ENCODE results near the gene GGT6.

The GGT6 gene

DNA sequence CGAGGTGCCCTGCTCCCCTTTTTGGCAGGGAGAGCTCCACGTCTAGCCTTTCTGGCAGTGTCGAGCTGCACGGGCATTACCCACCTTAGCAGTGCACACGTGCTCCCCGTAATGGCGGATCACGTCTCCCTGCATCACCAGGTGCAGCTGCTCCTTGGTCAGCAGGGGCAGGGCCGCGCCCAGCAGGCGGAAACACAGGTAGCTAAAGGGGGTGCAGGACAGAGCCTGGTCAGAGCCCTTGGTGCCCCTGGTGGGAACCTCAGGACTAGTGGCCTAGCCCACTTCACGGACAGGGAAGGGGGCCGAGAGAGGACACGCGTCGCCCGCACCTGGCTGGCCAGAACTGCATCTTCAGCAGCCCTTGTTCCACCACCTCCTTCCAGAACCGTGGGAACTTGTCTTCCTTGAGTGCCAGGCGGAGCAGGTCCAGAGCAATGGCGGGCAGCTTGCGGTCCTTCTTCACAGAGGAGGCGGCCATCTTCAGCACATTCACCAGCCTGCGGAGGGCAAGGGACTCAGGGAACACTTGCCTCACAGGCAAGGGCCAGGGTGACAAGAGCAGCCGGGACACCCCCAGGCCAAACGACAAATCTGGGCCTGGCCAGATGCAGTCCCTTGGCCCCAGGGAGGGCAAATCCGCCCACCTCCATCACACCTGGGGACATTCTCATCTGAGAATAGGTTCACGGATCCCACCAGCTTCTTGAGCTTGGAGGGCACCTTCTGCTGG lies 8.4 kb downstream of the GGT6 start:
- no peak for DNase-seq (ENCODE audit: low read depth in 2 of 2)

DNA sequence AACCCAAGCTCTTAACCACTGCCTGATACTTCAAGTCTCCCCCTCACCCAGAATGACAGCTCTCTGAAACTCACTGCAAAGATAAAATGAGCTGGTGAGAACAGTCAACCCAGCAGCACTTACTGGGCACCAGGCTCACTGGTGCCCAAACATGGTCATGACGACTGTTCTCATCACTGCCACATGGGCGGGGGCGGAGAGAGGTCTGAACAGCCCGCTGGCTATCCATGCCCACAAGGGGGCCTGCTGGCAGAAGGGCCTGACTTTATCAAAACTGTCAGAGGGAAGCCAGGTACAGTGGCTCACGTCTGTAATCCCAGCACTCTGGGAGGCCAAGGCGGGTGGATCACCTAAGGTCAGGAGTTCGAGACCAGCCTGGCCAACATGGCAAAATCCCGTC lies 9.2 kb downstream of the GGT6 start:
- DNase-seq (ENCODE audit: low read depth in 2 of 2) = no peak

DNA sequence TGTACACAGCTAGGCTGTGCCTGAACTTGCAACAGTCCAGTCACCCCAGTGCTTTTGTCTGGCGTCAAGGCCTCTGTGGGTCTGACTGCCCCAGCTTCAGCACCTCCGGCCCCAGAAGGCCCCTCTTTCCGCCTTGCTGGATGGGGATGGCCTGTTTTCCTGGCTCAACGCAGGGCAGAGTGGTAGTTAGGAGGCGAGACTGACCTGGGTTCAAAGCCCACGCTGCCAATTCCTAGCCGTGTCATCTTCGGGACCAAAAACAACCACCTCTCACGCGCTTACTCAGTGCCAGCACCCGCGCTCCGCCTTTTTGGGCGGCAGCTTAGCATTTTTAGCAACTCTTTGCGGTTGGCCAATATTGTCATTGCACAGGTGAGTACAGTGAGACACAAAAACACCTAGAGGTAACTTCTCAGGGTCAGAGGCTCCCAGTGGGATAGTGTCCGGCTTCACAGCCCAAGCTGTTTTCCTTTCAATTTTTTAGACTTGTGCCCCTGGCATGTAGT lies 9.8 kb downstream of the GGT6 start:
- no peak for DNase-seq (ENCODE audit: low read depth in 2 of 2)

DNA sequence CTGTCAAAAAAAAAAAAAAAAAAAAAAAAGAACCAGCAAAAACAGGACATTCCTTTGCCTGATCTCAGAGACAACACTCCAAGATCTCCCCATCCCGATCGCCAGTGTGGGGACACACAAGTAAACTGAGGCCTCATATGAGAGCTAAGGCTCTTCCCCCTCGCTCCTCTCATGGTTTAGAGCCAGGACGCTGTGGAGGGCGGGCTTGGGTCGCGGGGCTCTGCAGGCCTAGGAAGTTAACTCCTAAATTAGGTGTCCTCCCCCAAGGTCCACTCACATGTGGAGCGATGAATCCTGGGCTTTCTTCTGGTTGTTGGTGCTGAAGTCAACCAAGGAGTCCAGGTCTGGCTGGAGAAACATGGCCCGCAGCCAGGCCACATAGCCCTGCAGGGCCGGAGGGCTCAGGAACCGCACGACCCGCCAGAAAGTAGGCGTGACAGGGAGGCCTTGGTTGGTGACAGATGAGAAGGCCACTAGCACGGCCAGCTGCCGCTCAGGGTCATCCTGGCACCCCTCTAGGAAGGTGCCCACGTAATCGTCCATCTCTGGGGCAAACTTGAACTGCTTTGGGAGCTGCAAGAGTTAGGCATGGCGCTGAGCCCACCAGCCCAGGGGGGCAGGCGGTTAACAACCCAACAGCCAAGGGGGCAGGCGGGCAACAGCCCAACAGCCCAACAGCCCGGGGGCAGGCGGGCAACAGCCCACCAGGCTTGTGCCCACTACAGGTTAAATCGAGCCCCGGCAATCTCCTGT lies 10.4 kb downstream of the GGT6 start:
- DNase-seq (ENCODE audit: low read depth in 2 of 2) = no peak

DNA sequence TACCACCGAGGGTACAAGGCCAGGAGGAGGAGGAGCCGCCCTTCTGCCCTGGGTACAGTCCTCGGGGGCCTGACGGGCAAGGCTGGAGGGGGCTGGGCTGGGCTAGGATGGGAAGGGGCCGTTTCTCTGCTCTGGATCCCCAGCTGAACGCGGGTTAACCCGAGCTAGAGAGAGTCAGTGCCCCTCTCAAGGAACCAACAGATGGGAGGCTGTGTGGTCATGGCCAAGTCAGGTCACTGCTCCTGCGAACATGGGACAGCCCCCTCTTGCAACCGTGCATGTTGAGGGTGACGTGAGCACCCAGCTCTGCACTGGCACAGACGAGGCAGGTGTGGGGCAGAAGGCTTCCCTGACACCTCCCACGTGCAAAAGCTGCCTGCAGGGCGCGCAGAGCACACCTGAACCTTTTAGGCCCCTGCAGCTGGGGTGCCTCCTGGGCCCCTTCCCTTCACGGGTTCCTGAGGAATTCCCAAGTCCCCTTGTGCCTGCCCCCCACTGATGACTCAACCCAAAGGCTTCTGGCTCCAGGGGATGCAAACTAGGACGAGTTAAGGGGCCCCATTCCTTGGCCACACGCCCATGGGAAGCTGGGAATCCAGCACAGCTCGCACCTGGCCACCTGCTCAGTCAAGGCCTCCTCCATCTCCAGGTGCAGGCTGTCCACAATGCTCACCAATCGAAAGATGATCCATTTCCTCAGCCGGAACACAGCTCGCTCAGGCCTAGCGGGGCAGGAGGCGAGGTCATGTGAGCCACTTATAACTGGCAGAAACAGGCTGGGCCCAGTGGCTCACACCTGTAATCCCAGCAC lies 11.5 kb downstream of the GGT6 start:
- DNase-seq (ENCODE audit: low read depth in 2 of 2) = no peak

DNA sequence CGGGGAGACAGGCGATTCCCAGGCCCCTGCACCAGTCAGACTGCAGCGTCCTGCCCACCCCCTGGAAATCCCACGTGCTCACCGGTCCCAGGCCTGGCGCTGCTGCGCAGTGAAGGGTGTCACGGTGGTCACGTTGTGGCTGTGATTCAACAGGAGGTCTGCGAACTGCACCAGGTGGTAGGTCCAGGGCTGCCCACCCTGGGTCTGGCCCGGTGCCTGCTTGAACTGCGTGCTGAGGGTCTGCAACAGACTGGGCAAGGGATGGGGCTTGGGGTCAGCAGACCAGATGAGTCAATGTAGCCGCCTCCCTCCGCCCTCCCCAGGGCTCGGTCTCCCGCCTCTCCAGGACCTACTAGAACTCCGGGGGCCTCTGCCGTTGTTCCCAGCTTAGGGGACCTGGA lies 12.3 kb downstream of the GGT6 start:
- DNase-seq (ENCODE audit: low read depth in 2 of 2) = no peak

DNA sequence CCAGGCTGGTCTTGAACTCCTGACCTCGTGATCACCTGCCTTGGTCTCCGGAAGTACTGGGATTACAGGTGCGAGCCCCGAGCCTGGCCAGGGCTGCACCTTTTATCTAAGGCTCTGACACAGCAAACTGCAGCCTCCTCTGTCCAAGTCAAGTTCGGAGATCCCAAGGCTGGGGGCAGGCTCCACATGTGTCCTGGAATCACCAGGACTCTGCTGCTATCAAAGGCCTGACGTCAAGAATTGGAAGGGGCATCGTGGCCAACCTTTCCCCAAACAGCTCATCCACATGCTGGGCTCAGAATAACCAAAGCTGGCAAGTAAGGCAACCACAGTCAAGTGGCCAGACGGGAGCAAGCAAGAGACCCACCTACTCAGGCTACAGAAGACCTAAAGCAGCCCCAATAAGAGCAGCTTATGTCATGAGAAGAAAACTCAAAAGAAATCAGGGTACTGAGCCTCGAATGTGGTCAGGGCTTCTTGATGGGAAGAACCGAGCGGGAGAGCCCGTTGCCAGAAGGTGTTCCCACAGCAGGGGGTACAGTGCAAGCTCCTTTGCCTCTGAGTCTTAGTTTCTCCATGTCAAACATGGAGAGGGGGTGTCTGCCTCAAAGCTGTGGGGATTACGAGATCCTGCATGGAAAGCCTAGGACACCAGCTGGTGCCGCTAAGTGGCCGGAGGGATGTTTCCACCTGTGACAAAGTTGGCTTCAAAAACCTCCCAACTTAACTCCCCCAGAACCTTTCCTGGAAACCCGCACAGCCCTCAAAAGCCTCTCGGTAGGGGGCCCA lies 13.1 kb downstream of the GGT6 start:
- DNase-seq (ENCODE audit: low read depth in 2 of 2) = no peak

DNA sequence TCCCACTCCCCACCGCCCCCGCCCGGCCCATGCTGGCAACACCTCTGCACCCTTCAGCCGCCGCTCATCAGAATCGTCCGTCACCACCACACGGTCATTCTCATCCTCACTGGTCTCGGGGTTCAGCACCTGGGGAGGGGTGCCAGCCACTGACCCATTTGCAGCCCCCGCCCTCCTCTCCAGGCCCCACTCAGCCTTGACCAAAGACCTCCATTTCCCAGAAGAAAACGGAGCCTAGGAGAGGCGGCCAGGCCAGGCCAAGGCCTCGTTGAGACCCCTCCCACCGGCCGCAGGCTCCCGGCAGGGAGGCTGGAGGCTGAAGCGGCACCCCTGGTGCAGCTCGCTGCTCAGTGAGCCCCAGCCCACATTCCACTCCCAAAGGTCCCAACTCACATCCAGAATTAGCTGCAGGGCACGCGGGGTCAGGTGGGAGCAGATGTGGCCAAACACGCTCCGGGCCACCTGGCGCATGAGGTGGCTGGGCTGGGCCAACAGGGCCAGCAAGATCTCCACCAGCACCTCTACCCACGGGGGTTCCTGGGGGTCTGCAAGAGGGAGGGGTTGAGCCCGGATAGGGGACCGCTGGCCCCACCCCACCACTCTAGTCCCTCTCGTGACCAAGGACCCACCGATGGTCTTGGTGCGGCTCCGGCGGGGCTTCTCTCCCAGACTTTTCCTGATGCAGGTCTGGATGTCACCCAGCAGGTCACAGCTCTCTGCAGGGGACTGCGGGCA lies 15.0 kb downstream of the GGT6 start:
- no peak for DNase-seq (ENCODE audit: low read depth in 2 of 2)

DNA sequence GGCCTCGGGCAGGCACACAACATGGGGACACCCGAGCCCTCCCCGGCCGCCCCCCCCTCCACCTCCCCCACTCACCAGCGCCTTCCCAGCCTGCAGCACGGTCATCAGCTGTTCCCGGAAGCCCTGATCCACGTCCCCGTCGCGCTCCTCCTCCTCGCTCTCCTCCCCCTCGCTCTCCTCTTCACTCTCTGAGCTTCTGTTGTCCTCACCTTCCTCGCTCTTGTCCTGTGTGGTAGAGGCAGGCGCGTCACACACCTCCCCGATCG lies 15.5 kb downstream of the GGT6 start:
- no peak for DNase-seq (ENCODE audit: low read depth in 2 of 2)

DNA sequence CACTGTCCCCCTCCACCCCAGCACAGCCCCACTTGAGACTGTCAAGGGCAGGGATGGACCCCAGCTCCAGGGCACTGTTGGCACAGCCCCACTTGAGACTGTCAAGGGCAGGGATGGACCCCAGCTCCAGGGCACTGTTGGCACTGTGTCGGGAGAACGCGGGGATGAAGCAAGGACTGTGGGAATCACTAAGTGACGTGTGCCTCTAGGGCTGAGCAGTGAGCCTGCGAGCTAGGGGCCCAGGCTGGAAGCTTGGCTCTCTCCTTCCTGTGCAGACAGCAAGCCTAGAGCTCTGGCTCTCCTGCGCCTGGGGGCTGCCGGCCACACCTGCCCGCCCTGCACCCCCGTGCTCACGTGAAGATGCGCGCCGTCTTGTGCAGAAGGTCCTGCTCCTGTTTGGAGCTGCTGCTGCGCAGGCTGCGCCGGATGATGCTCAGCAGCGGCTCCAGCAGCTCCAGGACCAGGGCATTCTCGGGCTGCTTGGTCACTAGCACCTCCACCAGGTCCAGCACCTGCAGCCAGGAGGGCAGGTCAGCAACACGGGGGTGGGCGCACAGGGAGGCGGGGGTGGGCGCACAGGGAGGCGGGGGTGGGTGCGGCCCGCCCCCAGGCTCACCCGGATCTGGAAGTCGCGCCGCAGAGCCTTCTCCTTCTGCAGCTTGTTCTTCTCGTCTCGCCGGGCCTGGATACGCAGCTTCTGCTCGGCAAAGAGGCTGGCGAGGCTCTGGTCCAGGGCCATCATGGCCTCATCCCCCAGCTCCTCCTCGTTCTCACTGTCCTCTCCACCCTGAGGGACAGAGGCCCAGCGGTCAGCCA lies 16.0 kb downstream of the GGT6 start:
- DNase-seq (ENCODE audit: low read depth in 2 of 2) = no peak

DNA sequence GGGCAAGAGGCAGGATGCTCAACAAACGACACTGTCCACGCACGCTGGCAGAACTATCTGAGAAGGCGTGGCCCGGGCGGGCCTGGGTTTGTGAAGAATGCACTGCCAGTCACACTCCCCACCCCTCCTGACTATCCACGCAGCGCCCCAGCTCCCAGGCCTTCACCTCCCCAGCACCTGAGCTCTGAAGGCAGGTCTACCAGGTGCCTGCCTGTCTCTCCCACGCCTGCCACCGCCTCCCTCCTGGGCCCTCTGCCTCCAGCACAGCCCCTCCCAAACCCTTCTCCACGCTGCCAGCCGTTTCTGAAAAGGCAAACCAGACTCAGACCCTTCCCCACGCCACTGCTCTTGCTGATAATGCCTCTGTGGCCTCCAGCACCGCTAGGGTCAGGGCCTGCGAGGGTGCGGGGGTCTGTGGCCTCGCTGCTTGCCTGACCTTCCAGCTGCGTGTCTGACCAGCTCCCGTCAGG lies 16.8 kb downstream of the GGT6 start:
- no peak for DNase-seq (ENCODE audit: low read depth in 2 of 2)

DNA sequence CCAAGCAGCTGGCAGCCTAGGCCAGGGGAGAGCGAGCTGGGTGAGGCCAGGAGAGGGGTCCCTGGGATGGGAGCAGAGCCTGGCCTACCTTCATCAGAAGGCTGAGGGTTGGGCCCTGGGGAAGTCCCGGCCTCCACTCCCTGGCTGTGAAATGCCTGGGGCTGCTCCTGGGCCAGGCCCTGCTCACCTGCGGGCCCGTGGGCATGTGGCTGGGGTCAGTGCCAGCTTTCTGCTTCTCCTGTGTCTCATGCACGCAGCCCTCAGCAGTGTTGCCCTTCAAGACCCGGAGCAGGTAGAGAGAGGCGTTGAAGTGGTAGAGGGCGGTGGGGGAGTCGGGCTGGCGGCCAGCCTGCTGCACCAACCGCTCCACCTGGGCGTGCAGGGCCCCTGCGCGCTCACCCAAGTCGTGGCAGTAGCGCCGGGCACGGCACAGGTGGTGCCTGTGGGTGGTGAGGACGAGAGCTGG lies 17.6 kb downstream of the GGT6 start:
- no peak for DNase-seq (ENCODE audit: low read depth in 2 of 2)

DNA sequence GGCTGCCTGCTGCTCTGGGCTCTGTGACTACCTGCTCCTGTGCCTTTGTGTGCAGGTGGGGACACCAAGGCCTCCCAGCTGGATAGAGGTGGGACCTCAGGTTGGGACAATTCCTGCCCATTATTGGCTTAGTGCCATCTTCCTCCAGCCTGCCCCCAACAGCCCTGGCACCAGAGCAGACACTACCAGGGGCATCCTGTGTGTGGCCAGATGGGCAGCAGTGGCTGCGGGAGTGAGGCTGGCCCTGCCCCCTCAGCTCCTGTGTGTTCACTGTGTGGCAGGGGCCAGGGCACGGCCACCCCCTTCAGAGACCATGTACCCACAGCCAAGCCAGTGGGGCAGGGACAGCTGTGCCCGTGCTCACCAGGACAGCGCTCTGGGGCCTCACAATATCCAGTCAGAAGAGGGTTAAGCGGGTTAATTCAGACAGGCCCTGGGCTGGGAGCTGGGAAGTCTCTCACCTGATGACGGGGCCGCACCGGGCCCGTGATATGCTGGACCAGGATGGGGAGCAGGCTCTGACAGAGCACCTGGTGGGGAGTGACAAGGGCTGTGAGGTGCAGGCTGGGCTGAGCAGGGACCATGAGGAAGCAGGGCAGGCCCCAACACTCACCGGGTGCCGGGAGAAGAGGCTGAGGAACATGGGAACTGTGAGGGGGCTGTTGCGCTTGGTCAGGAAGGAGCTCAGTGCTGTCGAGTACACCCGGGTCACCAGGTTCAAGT lies 18.2 kb downstream of the GGT6 start:
- DNase-seq (ENCODE audit: low read depth in 2 of 2) = no peak

DNA sequence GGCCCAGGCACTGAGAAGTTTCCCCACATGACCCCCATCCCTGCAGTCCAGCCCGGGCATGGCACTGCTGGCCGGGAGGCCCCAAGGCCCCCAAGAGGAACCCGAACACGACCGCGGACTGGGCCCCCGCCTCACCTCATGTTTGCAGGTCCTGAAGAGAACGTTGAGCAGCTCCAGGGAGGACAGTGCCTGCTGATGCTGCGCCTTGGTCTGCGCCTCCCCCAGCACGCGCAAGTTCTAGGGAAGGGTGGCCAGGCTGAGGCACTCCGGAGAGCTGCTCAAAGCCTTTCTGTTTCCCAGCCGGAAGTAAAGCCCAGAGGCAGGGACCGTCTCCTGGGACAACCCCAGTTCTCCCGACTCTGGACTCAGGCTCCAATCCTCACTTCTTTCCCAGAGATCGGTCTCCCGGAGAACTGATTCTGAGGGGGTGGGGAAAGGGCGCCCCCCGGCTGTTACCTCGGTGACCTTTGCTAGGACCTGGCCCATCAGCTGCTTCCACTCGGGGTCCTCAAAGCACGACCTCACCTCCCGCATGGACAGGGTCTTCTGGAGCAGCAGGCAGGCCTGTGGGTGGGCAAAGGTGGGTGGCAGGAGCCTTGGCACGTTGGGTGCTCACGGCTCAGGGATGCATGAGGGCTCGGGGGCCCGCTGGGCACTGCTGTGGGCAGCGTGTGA lies 18.9 kb downstream of the GGT6 start:
- no peak for DNase-seq (ENCODE audit: low read depth in 2 of 2)

DNA sequence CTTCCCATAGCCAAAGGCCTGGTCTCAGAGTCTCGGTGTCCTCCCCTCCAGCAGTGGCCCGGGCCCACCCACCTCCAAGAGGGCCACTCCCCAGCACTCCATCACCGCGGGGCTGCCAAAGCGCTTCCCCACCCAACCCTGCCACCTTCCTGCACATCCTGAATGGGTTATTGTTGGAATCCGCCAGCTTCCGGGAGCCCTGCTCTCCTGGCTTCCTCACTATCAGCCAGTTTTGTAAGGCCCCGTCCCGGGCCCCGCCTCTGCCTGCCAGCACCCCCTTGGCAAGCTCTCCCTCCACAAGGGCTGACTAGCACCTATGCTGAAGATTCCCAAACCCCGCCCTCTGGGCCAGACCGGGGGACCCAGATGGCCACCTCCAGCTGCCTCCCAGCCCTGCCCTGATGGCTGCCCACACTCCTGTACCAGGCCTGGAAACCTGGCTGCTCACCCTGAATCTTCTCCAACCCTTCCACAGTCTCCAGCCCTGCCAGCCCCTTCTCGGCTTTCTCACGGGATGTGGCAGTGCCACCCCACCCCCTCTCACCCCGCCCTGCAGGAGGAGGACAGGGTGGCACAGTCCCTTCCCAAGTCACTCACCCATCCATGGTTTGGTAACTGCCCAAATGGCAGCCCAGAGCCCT lies 19.6 kb downstream of the GGT6 start:
- DNase-seq (ENCODE audit: low read depth in 2 of 2) = no peak

DNA sequence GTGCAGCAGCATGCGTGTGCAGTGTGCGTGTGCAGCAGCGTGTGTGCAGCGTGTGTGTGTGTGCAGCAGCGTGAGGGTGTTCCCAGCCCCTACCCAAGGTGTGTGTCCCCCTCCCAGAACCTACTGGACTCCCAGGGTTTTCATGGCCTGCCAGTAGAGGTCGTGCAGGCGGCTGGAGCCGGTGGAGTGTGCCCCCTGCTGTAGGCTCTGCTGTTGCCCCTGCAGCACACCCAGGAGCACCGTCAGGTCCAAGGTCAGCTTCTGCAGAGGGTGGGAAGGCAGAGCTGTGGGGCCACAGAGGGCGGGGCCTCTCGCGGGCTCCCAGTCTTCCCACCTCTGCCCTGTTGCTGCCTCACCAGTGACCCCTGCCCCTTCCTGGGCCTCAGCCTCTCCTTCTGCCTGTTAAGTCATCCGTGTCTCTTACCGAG lies 20.1 kb downstream of the GGT6 start:
- no peak for DNase-seq (ENCODE audit: low read depth in 2 of 2)

DNA sequence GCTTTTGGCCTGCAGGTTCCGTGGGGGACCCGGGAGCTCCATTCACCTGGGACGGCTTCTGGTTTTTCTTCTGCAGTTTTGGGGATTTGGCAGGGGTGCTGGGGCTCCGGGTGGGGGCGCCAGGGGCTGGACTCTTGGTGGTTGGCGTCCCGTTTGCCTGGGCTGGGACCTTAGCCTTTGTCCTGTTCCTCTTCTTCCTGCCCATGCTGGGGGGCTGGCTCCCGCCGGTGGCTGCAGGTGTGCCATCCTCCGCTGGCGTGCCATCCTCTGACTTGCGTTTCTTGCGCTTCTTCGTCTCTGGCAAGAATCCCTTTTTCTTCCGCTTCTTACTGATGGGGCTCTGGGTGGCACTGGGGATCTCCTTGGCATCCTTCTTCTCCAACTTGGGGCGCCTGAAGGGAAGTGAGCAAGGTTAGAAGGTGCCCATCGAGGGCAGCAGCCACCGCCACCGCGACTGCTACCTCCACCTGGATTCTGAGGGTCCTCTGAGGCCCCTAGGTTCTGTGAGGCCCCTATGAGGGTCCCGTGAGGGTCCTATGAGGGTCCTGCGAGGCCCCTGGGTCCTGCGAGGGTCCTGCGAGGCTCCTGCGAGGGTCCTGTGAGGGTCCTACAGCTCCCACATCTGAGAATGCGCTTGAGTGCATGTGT lies 20.7 kb downstream of the GGT6 start:
- no peak for DNase-seq (ENCODE audit: low read depth in 2 of 2)

DNA sequence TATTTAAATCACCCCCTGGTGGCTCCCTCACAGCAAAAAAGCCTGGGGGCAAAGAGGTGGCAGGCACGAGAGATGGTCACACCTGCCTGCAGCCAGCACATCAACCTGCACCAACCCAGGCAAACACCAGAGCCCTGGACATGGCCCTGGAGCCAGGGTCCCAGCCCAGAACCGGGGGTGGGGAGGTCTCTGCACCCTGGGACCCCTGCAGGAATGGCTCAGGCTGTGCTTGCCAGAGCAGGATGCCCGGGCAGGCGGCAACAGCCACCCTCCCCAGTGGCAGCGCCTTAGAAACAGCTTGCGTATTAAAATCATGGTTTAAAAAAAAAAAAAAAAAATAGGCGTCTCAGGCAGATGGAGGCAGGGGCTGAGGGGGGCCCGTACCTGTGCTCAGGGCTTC lies 21.4 kb downstream of the GGT6 start:
- DNase-seq (ENCODE audit: low read depth in 2 of 2) = no peak

Data from stimulated activated CD4-positive, alpha-beta T cell treated with anti-CD3 and anti-CD28 coated beads, Interleukin-4, amount 100 ng/mL, for 48 hours (primary cell).